ENCODE measurements around the gene ADAM22.

ADAM22 gene

GRCh38 chr7:88217675-88218428 is 283.8 kb downstream of the ADAM22 start:
- peak; percentile 39 for DNase-seq (ENCODE audit: low spot score)

- no peak for DNase-seq (ENCODE audit: low spot score)
Measured at GRCh38 chr7:88218429-88218745, 284.3 kb downstream of the ADAM22 start.

- DNase-seq (ENCODE audit: low spot score): peak; percentile 74
Measured at GRCh38 chr7:88218836-88219605, 285.0 kb downstream of the ADAM22 start.

GRCh38 chr7:88219781-88220747 is 286.0 kb downstream of the ADAM22 start, which contains the start of gene SRI:
TSS of gene SRI (minus strand) at chr7:88220038. CDS start at chr7:88220026, 12 bp downstream.
- peak; percentile 85 for DNase-seq (ENCODE audit: low spot score)

- no peak for DNase-seq (ENCODE audit: low spot score)
Measured at GRCh38 chr7:88223265-88223664, 289.2 kb downstream of the ADAM22 start.

GRCh38 chr7:88224601-88225275 is 290.7 kb downstream of the ADAM22 start:
- no peak for DNase-seq (ENCODE audit: low spot score)

GRCh38 chr7:88226201-88226600 is 292.1 kb downstream of the ADAM22 start:
- no peak for DNase-seq (ENCODE audit: low spot score)

- DNase-seq (ENCODE audit: low spot score): no peak
Measured at GRCh38 chr7:88226886-88227516, 292.9 kb downstream of the ADAM22 start.

- DNase-seq (ENCODE audit: low spot score): no peak
Measured at GRCh38 chr7:88229302-88229995, 295.4 kb downstream of the ADAM22 start.

- DNase-seq (ENCODE audit: low spot score): no peak
Measured at GRCh38 chr7:88230646-88231045, 296.6 kb downstream of the ADAM22 start.

- no peak for DNase-seq (ENCODE audit: low spot score)
Measured at GRCh38 chr7:88233828-88234227, 299.8 kb downstream of the ADAM22 start.

GRCh38 chr7:88239852-88240251 is 305.8 kb downstream of the ADAM22 start:
- no peak for DNase-seq (ENCODE audit: low spot score)

- DNase-seq (ENCODE audit: low spot score): peak; percentile 80
Measured at GRCh38 chr7:88243345-88243909, 309.4 kb downstream of the ADAM22 start.

- DNase-seq (ENCODE audit: low spot score): no peak
Measured at GRCh38 chr7:88244258-88244657, 310.2 kb downstream of the ADAM22 start.
